HepG2 (cell line): Measurements from ENCODE around the gene GFY. TPM values are rescaled to one million over a fixed set of nuclear protein-coding genes. Genes with fewer than 3 reads are reported as not detected.

Experiments
- ATAC-seq: fragments of 200-7000 bp; cut with Tn5 transposase; 3 replicates; pipeline ENCODE4 v1.9.1; 2020; ENCODE audit warnings: mild to moderate bottlenecking, moderate library complexity
- BruUV-seq: library from RNA; stranded (reverse); fragments of 400-500 nt; replicated peaks from 2 replicates; lab custom pipeline; 2021; lab: Mats Ljungman, UMichigan
- CTCF ChIA-PET: fragments of 300-600 bp; formaldehyde crosslinking; extraction: SDS; loops from one replicate; lab custom pipeline; 2021; ENCODE audit warnings: low total read pairs, inconsistent platforms, low intra/inter-chr PET ratio; lab: Yijun Ruan, JAX
- POLR2A ChIA-PET: fragments of 350-600 bp; sonication (Branson Sonifier 250); formaldehyde crosslinking; loops from one replicate; lab custom pipeline; 2020; ENCODE audit warnings: antibody characterized with exemption, inconsistent platforms; lab: Yijun Ruan, JAX
- DNase-seq: peaks from one replicate; pipeline ENCODE4 v3.0.0-alpha.2; 2015; ENCODE audit warnings: low spot score
- FAIRE-seq: peaks from 3 replicates; lab custom pipeline; 2011; peaks lifted over from hg19 to GRCh38; lab: Jason Lieb, UNC
- H2AFZ ChIP-seq: one replicate; pipeline ENCODE4 v1.6.1; 2011; ENCODE audit warnings: low read length, inconsistent platforms
- H3K27ac ChIP-seq: fragments of 300-600 bp; 3 replicates; pipeline ENCODE4 v1.8.0; 2011; ENCODE audit warnings: mixed run types, mild to moderate bottlenecking, mixed read lengths, low read length, inconsistent platforms; ENCODE audit not compliant: insufficient read depth; ENCODE audit errors: extremely low read length
- H3K27me3 ChIP-seq, 2 experiments: fragments of 200-600 bp in 1 of 2; 2 replicates in 1 of 2; 3 replicates in 1 of 2; pipeline versions ENCODE4 v1.6.0 to v1.8.0; 2011; ENCODE audit warnings: low read length in 2 of 2, mild to moderate bottlenecking in 2 of 2, moderate library complexity in 2 of 2, inconsistent platforms in 1 of 2; ENCODE audit not compliant: insufficient read depth in 2 of 2, control insufficient read depth in 1 of 2
- H3K36me3 ChIP-seq, 2 experiments: fragments of 200-600 bp in 1 of 2; replicated peaks in 1 of 2; 2 replicates in 1 of 2; 3 replicates in 1 of 2; pipeline versions ENCODE4 v1.5.1 to v1.8.0; 2011; ENCODE audit warnings: low read length in 2 of 2, inconsistent platforms in 1 of 2; ENCODE audit not compliant: insufficient read depth in 2 of 2, control insufficient read depth in 1 of 2
- H3K4me1 ChIP-seq: 2 replicates; pipeline ENCODE4 v1.5.1; 2012; ENCODE audit warnings: low read length, inconsistent platforms; ENCODE audit not compliant: insufficient read depth
- H3K4me2 ChIP-seq: 2 replicates; pipeline ENCODE4 v1.6.0; 2011; ENCODE audit warnings: low read depth, low read length, inconsistent platforms
- H3K4me3 ChIP-seq, 3 experiments: fragments of 200-600 bp in 1 of 3; sonication (generic), shearing (Covaris generic) in 1 of 3; replicated peaks in 1 of 3; 2 replicates each; pipeline ENCODE4 v1.5.1; 2011 to 2016; ENCODE audit warnings: low read length in 3 of 3, inconsistent platforms in 2 of 3, low read depth in 2 of 3, mild to moderate bottlenecking in 2 of 3, control low read depth in 1 of 3, mixed read lengths in 1 of 3; ENCODE audit not compliant: insufficient read depth in 1 of 3
- H3K79me2 ChIP-seq: one replicate; pipeline ENCODE4 v1.6.1; 2011; ENCODE audit warnings: low read length, inconsistent platforms; ENCODE audit not compliant: insufficient read depth
- H3K9ac ChIP-seq: 2 replicates; pipeline ENCODE4 v1.6.0; 2011; ENCODE audit warnings: mild to moderate bottlenecking, low read depth, low read length, inconsistent platforms; ENCODE audit not compliant: insufficient read depth
- H3K9me3 ChIP-seq: 2 replicates; pipeline ENCODE4 v1.5.1; 2012; ENCODE audit warnings: mild to moderate bottlenecking, low read length
- H4K20me1 ChIP-seq: 2 replicates; pipeline ENCODE4 v1.6.0; 2011; ENCODE audit warnings: inconsistent platforms, mild to moderate bottlenecking, low read length, moderate library complexity; ENCODE audit not compliant: insufficient read depth
- CENPX ChIP-seq: sonication (generic); formaldehyde crosslinking; IDR thresholded peaks from 2 replicates; pipeline ENCODE4 v1.9.0; 2021; ENCODE audit warnings: mild to moderate bottlenecking, missing genetic modification reagents, moderate library complexity
- POLR2A ChIP-seq, 2 experiments: IDR thresholded peaks; 2 replicates each; pipeline ENCODE4 v1.6.1; 2011; ENCODE audit warnings: low read depth in 2 of 2, low read length in 2 of 2, mild to moderate bottlenecking in 1 of 2, moderate library complexity in 1 of 2; ENCODE audit not compliant: insufficient read depth in 1 of 2
- SMARCE1 ChIP-seq: fragments of 450-650 bp; IDR thresholded peaks from 2 replicates; pipeline ENCODE4 v1.6.1; 2017; ENCODE audit warnings: borderline replicate concordance
- TCF12 ChIP-seq, 2 experiments: fragments of 450-650 bp in 1 of 2; sonication (generic) in 1 of 2; formaldehyde crosslinking in 1 of 2; IDR thresholded peaks; 2 replicates each; pipeline versions ENCODE4 v1.6.1 to v1.8.0; 2017 to 2022; ENCODE audit warnings: antibody characterized with exemption in 1 of 2, mild to moderate bottlenecking in 1 of 2, missing genetic modification reagents in 1 of 2, moderate library complexity in 1 of 2
- ZNF34 ChIP-seq: sonication (generic); formaldehyde crosslinking; IDR thresholded peaks from 2 replicates; pipeline ENCODE4 v1.4.0; 2020; ENCODE audit warnings: mild to moderate bottlenecking, missing genetic modification reagents, borderline replicate concordance
- ZNF562 ChIP-seq: sonication (generic); formaldehyde crosslinking; IDR thresholded peaks from 2 replicates; pipeline ENCODE4 v1.8.0; 2022; ENCODE audit warnings: missing genetic modification reagents, borderline replicate concordance
- ZNF83 ChIP-seq: sonication (generic); formaldehyde crosslinking; IDR thresholded peaks from 2 replicates; pipeline ENCODE4 v1.4.0; 2020; ENCODE audit warnings: missing genetic modification reagents, mild to moderate bottlenecking, borderline replicate concordance
- WGBS: methylation state at CpG from one replicate; pipeline ENCODE4 v1.1.6; 2017; ENCODE audit warnings: low lambda C conversion rate; 5-methylcytosine and 5-hydroxymethylcytosine counted together
- in situ Hi-C: cut with HindIII; loops from 2 replicates; pipeline ENCODE4 v1.10.0; 2017; ENCODE audit warnings: low pct_unique_long_range_greater_than_20kb; ENCODE audit not compliant: extremely low pct_ligation_motif_present
- intact Hi-C: fragments of 100-400 bp; cut with micrococcal nuclease; formaldehyde crosslinking; loops from one replicate; pipeline ENCODE4 v1.10.0; 2022; ENCODE audit not compliant: unreplicated experiment
- polyA plus RNA-seq, 8 experiments: library from polyadenylated mRNA; depleted of rRNA in 3 of 8; stranded (reverse) in 7 of 8; unstranded in 1 of 8; fragments of >200 nt; fragmentation: Illumina TruSeq in 4 of 8; extraction: Trizol in 4 of 8; gene quantifications; 2 replicates each; pipeline versions ENCODE4 v1.2.1 to v1.2.3, GENCODE V29; 2011 to 2016; ENCODE audit warnings: low read depth in 4 of 8, missing spikeins in 1 of 8, mixed read lengths in 1 of 8; ENCODE audit not compliant: insufficient read depth in 1 of 8
- total RNA-seq, 5 experiments: library from RNA; depleted of rRNA; stranded (reverse); fragments of >200 nt; fragmentation: Illumina TruSeq; extraction: Trizol; gene quantifications; 2 replicates each; pipeline ENCODE4 v1.2.3, GENCODE V29; 2016; ENCODE audit warnings: low read depth in 1 of 5
- TF ChIP-seq, protein P1 (sequence below): IDR thresholded peaks from 2 replicates; pipeline ENCODE4 v1.6.1; 2016; ENCODE audit warnings: missing compliant biosample characterization, missing genetic modification reagents, borderline replicate concordance
- TF ChIP-seq, protein P2 (sequence below): sonication (generic); formaldehyde crosslinking; IDR thresholded peaks from 2 replicates; pipeline ENCODE4 v1.4.0; 2020; ENCODE audit warnings: mild to moderate bottlenecking, missing genetic modification reagents, borderline replicate concordance
- TF ChIP-seq, protein P3 (sequence below): IDR thresholded peaks from 2 replicates; pipeline ENCODE4 v1.6.1; 2016; ENCODE audit warnings: low read depth

GFY gene
- total and polyA plus RNA-seq, 2 of the 13 experiments (the other 11 are each of a cell fraction or from before 2014, with no cell fraction given), result not detected

DNA sequence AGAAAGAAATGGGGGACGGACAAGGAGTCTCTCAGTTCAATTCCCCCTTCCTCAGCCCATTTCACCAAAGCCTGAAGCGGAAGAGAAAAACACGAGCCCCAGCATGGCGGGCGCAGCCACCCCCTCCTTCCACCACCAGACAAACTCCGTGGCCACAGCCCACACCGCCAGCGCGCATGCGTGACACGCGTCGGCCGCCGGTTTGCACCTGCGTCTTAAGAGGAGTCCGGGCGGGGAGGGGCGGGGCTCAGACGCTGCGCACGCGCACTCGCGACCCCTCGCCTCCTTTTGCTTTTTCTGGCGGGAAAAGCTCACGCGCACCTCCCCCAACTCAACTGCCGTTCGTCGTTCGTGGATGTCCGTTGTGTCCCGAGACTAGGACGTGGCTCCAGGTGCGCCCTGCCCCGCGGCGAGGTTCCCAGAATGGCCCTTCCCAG is 37.2 kb upstream of the GFY start, which contains the start of gene KASH5:
TSS of gene KASH5 (plus strand) at position 314 of the 437 bp plus-strand sequence. CDS start 2,635 bp downstream, outside the sequence.
- Histone ChIP-seq H3K9me3 (no peaks in the 10 kb centered on the region), H3K27me3 (peaks cover 4 to 18% of the 10 kb centered on the region in 2 experiments), H2AFZ (no peak within 1 kb of the TSS), H3K4me2 (no peak within 1 kb of the TSS), H3K27ac (no peak within 1 kb of the TSS), H3K4me1 (no peaks in the 10 kb centered on the region), H3K36me3 (no peaks in the 10 kb centered on the region), H3K4me3 (no peak within 1 kb of the TSS), H4K20me1 (no peaks in the 10 kb centered on the region), H3K79me2 (no peaks in the 10 kb centered on the region), H3K9ac (no peak within 1 kb of the TSS)
- in situ Hi-C loops (no loop called here), intact Hi-C loops (no loop called here)
- no peak for FAIRE-seq
- no peak for ATAC-seq
- no peak for DNase-seq
- TF ChIP-seq ZNF562 (CRISPR knock-in tag) (no peak), TCF12 (IDR thresholded peaks at IDR 0.05) (no peak), TCF12 (CRISPR knock-in tag; IDR thresholded peaks at IDR 0.05) (no peak), POLR2A (IDR thresholded peaks at IDR 0.05; ENCODE audit: insufficient read depth in 1 of 2, low read depth in 2 of 2, low read length in 2 of 2) (no peak)
- ChIA-PET CTCF (no interaction called here), POLR2A (no interaction called here)
- WGBS, result 80% methylated on average over 40 of the region's 40 CpGs
- BruUV-seq, result no TSS peak

DNA sequence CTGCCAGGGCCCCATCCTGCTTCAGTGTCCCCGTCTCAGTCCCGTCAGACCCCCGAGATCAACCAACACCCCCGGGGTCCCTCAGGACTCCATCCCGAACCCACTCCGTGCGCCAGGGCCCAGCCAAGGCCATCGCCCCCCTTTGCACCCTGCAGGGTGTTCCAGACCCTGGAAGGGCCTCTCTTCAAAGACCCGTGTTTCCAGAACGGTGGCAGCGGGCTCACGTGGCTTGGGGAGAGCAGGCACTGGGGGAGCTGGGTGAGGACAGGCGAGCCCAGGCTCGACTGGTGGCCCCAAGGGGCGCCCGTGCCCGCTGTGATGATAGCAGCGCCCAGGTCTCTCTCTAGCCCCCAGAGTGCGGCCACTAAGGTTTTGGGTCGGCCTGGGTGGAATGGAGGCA is 35.8 kb upstream of the GFY start:
- in situ Hi-C loops, result no loop called here
- POLR2A ChIA-PET, result no interaction called here
- FAIRE-seq (no peak), DNase-seq (no peak), ATAC-seq (no peak)
- intact Hi-C loops, result no loop called here
- Histone ChIP-seq H3K9ac (no peak overlapping the region), H3K9me3 (no peaks in the 10 kb centered on the region), H3K79me2 (no peaks in the 10 kb centered on the region), H3K4me1 (no peaks in the 10 kb centered on the region), H3K27ac (no peak overlapping the region), H3K27me3 (peaks cover 6 to 22% of the 10 kb centered on the region in 2 experiments), H3K4me3 (no peak overlapping the region), H3K4me2 (no peak overlapping the region), H2AFZ (no peak overlapping the region), H3K36me3 (no peaks in the 10 kb centered on the region), H4K20me1 (no peaks in the 10 kb centered on the region)
- BruUV-seq, result no TSS peak
- CTCF ChIA-PET, result no interaction called here
- 20% methylated on average over 4 of the region's 20 CpGs for WGBS
- TF ChIP-seq, protein P1, sequence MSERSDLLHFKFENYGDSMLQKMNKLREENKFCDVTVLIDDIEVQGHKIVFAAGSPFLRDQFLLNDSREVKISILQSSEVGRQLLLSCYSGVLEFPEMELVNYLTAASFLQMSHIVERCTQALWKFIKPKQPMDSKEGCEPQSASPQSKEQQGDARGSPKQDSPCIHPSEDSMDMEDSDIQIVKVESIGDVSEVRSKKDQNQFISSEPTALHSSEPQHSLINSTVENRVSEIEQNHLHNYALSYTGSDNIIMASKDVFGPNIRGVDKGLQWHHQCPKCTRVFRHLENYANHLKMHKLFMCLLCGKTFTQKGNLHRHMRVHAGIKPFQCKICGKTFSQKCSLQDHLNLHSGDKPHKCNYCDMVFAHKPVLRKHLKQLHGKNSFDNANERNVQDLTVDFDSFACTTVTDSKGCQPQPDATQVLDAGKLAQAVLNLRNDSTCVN (CRISPR knock-in tag), result no peak
- TF ChIP-seq SMARCE1 (no peak), CENPX (CRISPR knock-in tag) (no peak), ZNF34 (no peak), ZNF83 (CRISPR knock-in tag) (no peak)
- TF ChIP-seq, protein P2, sequence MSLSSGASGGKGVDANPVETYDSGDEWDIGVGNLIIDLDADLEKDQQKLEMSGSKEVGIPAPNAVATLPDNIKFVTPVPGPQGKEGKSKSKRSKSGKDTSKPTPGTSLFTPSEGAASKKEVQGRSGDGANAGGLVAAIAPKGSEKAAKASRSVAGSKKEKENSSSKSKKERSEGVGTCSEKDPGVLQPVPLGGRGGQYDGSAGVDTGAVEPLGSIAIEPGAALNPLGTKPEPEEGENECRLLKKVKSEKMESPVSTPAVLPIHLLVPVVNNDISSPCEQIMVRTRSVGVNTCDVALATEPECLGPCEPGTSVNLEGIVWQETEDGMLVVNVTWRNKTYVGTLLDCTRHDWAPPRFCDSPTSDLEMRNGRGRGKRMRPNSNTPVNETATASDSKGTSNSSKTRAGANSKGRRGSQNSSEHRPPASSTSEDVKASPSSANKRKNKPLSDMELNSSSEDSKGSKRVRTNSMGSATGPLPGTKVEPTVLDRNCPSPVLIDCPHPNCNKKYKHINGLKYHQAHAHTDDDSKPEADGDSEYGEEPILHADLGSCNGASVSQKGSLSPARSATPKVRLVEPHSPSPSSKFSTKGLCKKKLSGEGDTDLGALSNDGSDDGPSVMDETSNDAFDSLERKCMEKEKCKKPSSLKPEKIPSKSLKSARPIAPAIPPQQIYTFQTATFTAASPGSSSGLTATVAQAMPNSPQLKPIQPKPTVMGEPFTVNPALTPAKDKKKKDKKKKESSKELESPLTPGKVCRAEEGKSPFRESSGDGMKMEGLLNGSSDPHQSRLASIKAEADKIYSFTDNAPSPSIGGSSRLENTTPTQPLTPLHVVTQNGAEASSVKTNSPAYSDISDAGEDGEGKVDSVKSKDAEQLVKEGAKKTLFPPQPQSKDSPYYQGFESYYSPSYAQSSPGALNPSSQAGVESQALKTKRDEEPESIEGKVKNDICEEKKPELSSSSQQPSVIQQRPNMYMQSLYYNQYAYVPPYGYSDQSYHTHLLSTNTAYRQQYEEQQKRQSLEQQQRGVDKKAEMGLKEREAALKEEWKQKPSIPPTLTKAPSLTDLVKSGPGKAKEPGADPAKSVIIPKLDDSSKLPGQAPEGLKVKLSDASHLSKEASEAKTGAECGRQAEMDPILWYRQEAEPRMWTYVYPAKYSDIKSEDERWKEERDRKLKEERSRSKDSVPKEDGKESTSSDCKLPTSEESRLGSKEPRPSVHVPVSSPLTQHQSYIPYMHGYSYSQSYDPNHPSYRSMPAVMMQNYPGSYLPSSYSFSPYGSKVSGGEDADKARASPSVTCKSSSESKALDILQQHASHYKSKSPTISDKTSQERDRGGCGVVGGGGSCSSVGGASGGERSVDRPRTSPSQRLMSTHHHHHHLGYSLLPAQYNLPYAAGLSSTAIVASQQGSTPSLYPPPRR, result no peak
- TF ChIP-seq, protein P3, sequence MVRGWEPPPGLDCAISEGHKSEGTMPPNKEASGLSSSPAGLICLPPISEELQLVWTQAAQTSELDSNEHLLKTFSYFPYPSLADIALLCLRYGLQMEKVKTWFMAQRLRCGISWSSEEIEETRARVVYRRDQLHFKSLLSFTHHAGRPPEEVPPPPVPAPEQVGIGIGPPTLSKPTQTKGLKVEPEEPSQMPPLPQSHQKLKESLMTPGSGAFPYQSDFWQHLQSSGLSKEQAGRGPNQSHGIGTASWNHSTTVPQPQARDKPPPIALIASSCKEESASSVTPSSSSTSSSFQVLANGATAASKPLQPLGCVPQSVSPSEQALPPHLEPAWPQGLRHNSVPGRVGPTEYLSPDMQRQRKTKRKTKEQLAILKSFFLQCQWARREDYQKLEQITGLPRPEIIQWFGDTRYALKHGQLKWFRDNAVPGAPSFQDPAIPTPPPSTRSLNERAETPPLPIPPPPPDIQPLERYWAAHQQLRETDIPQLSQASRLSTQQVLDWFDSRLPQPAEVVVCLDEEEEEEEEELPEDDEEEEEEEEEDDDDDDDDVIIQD (CRISPR knock-in tag), result no peak
